ENCODE data around the gene WNT3A.

DNA sequence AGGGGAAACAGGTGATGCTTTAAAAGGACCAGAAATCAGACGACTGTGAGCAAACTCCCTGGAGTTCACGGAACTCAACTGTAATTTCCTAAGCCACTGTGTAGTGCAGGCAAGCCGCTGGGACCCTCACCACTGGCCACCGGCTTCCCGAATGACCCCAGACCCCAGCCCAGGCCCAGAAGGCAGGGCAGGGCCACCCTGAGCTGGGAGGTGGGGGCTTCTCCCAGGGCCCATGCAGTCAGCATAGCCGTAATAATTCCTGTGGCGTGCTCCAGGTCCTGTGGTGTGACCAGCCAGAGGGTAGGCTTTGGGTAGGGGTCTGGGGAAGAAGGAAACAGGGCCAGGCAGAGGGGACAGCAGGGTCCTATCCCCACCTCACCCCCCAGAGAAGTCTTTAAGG lies 72.2 kb downstream of the WNT3A start:
- TF ChIP-seq, protein P1, sequence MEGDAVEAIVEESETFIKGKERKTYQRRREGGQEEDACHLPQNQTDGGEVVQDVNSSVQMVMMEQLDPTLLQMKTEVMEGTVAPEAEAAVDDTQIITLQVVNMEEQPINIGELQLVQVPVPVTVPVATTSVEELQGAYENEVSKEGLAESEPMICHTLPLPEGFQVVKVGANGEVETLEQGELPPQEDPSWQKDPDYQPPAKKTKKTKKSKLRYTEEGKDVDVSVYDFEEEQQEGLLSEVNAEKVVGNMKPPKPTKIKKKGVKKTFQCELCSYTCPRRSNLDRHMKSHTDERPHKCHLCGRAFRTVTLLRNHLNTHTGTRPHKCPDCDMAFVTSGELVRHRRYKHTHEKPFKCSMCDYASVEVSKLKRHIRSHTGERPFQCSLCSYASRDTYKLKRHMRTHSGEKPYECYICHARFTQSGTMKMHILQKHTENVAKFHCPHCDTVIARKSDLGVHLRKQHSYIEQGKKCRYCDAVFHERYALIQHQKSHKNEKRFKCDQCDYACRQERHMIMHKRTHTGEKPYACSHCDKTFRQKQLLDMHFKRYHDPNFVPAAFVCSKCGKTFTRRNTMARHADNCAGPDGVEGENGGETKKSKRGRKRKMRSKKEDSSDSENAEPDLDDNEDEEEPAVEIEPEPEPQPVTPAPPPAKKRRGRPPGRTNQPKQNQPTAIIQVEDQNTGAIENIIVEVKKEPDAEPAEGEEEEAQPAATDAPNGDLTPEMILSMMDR (IDR thresholded peaks at IDR 0.05; ENCODE audit: low read depth, low read length), result no peak
- TF ChIP-seq, protein P2, sequence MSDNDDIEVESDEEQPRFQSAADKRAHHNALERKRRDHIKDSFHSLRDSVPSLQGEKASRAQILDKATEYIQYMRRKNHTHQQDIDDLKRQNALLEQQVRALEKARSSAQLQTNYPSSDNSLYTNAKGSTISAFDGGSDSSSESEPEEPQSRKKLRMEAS (IDR thresholded peaks at IDR 0.05; ENCODE audit: low read depth, low read length), result no peak
- TF ChIP-seq POLR2A (IDR thresholded peaks at IDR 0.05; ENCODE audit: extremely low read depth, insufficient read length) (no peak), MYC (IDR thresholded peaks at IDR 0.05; ENCODE audit: low read depth, low read length) (no peak)

Measured in NB4 (cell line).